H1 (cell line): ENCODE measurements around the gene HAPLN3. TPM values are rescaled to one million over a fixed set of nuclear protein-coding genes. Genes with fewer than 3 reads are reported as not detected.

Source experiments
- CTCF ChIA-PET: fragments of 300-600 bp; sonication (Branson Sonifier 250); formaldehyde crosslinking; loops from one replicate; lab custom pipeline; 2021; ENCODE audit not compliant: partially characterized antibody; lab: Charles Lee
- POLR2A ChIA-PET: fragments of 300-600 bp; sonication (Branson Sonifier 250); formaldehyde crosslinking; loops from one replicate; lab custom pipeline; 2021; ENCODE audit warnings: inconsistent platforms; ENCODE audit not compliant: partially characterized antibody; lab: Charles Lee
- DNase-seq, 2 experiments: peaks; one replicate each; pipeline versions ENCODE4 v3.0.0 to v3.0.0-alpha.2; 2010 to 2022; ENCODE audit warnings: low spot score in 2 of 2, low read depth in 1 of 2, mixed read lengths in 1 of 2
- FAIRE-seq: peaks from 2 replicates; lab custom pipeline; 2011; peaks lifted over from hg19 to GRCh38; lab: Jason Lieb, UNC
- H2AFZ ChIP-seq: 2 replicates; pipeline ENCODE4 v1.8.1; 2012; ENCODE audit warnings: low read length, inconsistent platforms
- H2AK5ac ChIP-seq: 2 replicates; pipeline ENCODE4 v1.6.1; 2013; ENCODE audit warnings: low read depth, low read length
- H2BK120ac ChIP-seq: replicated peaks from 2 replicates; pipeline ENCODE3; 2013; ENCODE audit warnings: low read depth, low read length, inconsistent platforms
- H2BK12ac ChIP-seq: 2 replicates; pipeline ENCODE4 v1.6.1; 2013; ENCODE audit warnings: low read depth, low read length
- H2BK15ac ChIP-seq: 2 replicates; pipeline ENCODE4 v1.6.1; 2013; ENCODE audit warnings: low read length
- H2BK20ac ChIP-seq: 2 replicates; pipeline ENCODE4 v1.6.1; 2013; ENCODE audit warnings: low read length
- H2BK5ac ChIP-seq: 2 replicates; pipeline ENCODE4 v1.6.1; 2013; ENCODE audit warnings: low read depth, low read length
- H3K14ac ChIP-seq: 2 replicates; pipeline ENCODE4 v1.6.1; 2013; ENCODE audit warnings: inconsistent platforms; ENCODE audit not compliant: insufficient read length
- H3K18ac ChIP-seq: 2 replicates; pipeline ENCODE4 v1.6.1; 2013; ENCODE audit warnings: low read length; ENCODE audit errors: extremely low read depth
- H3K23ac ChIP-seq: 2 replicates; pipeline ENCODE4 v1.6.1; 2013; ENCODE audit warnings: inconsistent platforms; ENCODE audit not compliant: insufficient read length
- H3K23me2 ChIP-seq: 2 replicates; pipeline ENCODE4 v1.6.1; 2013; ENCODE audit warnings: low read depth, low read length
- H3K27ac ChIP-seq: 2 replicates; pipeline ENCODE4 v1.6.1; 2011; ENCODE audit warnings: low read depth, low read length, inconsistent platforms
- H3K27me3 ChIP-seq, 4 experiments: replicated peaks in 1 of 4; 1 replicate in 1 of 4; 2 replicates in 3 of 4; pipeline versions ENCODE4 v1.6.1 to v1.8.1; 2011 to 2013; ENCODE audit warnings: low read length in 3 of 4, mild to moderate bottlenecking in 3 of 4, inconsistent platforms in 2 of 4, mixed read lengths in 2 of 4, moderate library complexity in 1 of 4; ENCODE audit not compliant: control insufficient read depth in 3 of 4, insufficient read depth in 3 of 4; ENCODE audit errors: extremely low read depth in 1 of 4
- H3K36me3 ChIP-seq, 4 experiments: 2 replicates each; pipeline versions ENCODE4 v1.6.1 to v1.8.1; 2011 to 2013; ENCODE audit warnings: mild to moderate bottlenecking in 4 of 4, low read length in 3 of 4, moderate library complexity in 2 of 4, control low read depth in 1 of 4, inconsistent platforms in 1 of 4; ENCODE audit not compliant: insufficient read depth in 4 of 4, control insufficient read depth in 2 of 4
- H3K4ac ChIP-seq: replicated peaks from 2 replicates; pipeline ENCODE3; 2013; ENCODE audit warnings: low read length, low read depth, mixed read lengths, inconsistent platforms; ENCODE audit not compliant: insufficient read length
- H3K4me1 ChIP-seq, 4 experiments: replicated peaks in 1 of 4; 1 replicate in 1 of 4; 2 replicates in 3 of 4; pipeline versions ENCODE4 v1.6.1 to v1.8.1; 2011 to 2013; ENCODE audit warnings: low read length in 3 of 4, inconsistent platforms in 2 of 4, mixed read lengths in 1 of 4; ENCODE audit not compliant: insufficient read depth in 4 of 4, control insufficient read depth in 3 of 4
- H3K4me2 ChIP-seq, 2 experiments: 2 replicates each; pipeline versions ENCODE4 v1.6.1 to v1.8.1; 2011 to 2013; ENCODE audit warnings: low read depth in 2 of 2, low read length in 2 of 2, control low read depth in 1 of 2, inconsistent platforms in 1 of 2, mild to moderate bottlenecking in 1 of 2; ENCODE audit not compliant: insufficient read depth in 1 of 2
- H3K4me3 ChIP-seq, 4 experiments: fragments of 200-600, 300-600 bp in 1 of 4; sonication (generic), shearing (Covaris generic), sonication (Bioruptor Twin) in 1 of 4; 2 replicates each; pipeline versions ENCODE4 v1.5.1 to v1.8.1; 2011 to 2016; ENCODE audit warnings: low read length in 4 of 4, low read depth in 3 of 4, control low read depth in 2 of 4, inconsistent platforms in 2 of 4, mild to moderate bottlenecking in 2 of 4, mixed read lengths in 1 of 4, moderate library complexity in 1 of 4; ENCODE audit not compliant: insufficient read depth in 2 of 4; ENCODE audit errors: extremely low read depth in 1 of 4
- H3K56ac ChIP-seq: replicated peaks from 2 replicates; pipeline ENCODE3; 2013; ENCODE audit warnings: low read depth, mild to moderate bottlenecking, mixed read lengths, low read length, inconsistent platforms; ENCODE audit not compliant: insufficient read length
- H3K79me1 ChIP-seq: 2 replicates; pipeline ENCODE4 v1.6.1; 2013; ENCODE audit warnings: low read depth, low read length, control low read depth
- H3K79me2 ChIP-seq, 2 experiments: 2 replicates each; pipeline versions ENCODE4 v1.6.1 to v1.8.1; 2012 to 2013; ENCODE audit warnings: low read length in 2 of 2, mild to moderate bottlenecking in 2 of 2, inconsistent platforms in 1 of 2; ENCODE audit not compliant: insufficient read depth in 2 of 2, control insufficient read depth in 1 of 2
- H3K9ac ChIP-seq, 4 experiments: replicated peaks in 1 of 4; 1 replicate in 1 of 4; 2 replicates in 3 of 4; pipeline versions ENCODE4 v1.6.1 to v1.8.1; 2011 to 2013; ENCODE audit warnings: low read depth in 3 of 4, low read length in 3 of 4, control low read depth in 2 of 4, mild to moderate bottlenecking in 2 of 4, moderate library complexity in 2 of 4, inconsistent platforms in 1 of 4; ENCODE audit errors: extremely low read depth in 1 of 4
- H3K9me3 ChIP-seq, 2 experiments: 2 replicates each; pipeline versions ENCODE4 v1.6.1 to v1.8.1; 2012 to 2013; ENCODE audit warnings: mild to moderate bottlenecking in 2 of 2, moderate library complexity in 2 of 2, control low read depth in 1 of 2, inconsistent platforms in 1 of 2, low read depth in 1 of 2, low read length in 1 of 2, mixed read lengths in 1 of 2; ENCODE audit not compliant: insufficient read depth in 2 of 2
- H4K20me1 ChIP-seq, 2 experiments: replicated peaks in 1 of 2; 2 replicates each; pipeline versions ENCODE3 to v1.8.1; 2011 to 2013; ENCODE audit warnings: inconsistent platforms in 2 of 2, low read length in 2 of 2, mild to moderate bottlenecking in 1 of 2; ENCODE audit not compliant: insufficient read depth in 2 of 2, control insufficient read depth in 1 of 2
- H4K5ac ChIP-seq: 2 replicates; pipeline ENCODE4 v1.6.1; 2013; ENCODE audit warnings: low read length, low read depth, mixed read lengths, inconsistent platforms; ENCODE audit not compliant: insufficient read length
- H4K8ac ChIP-seq: 2 replicates; pipeline ENCODE4 v1.8.0; 2013; ENCODE audit warnings: mild to moderate bottlenecking, moderate library complexity, low read length, inconsistent platforms; ENCODE audit not compliant: insufficient read depth; ENCODE audit errors: extremely low read depth
- H4K91ac ChIP-seq: replicated peaks from 2 replicates; pipeline ENCODE3; 2013; ENCODE audit warnings: low read length, mixed read lengths, inconsistent platforms; ENCODE audit not compliant: insufficient read length
- CHD2 ChIP-seq: IDR thresholded peaks from 2 replicates; pipeline ENCODE4 v1.6.1; 2012; ENCODE audit warnings: low read length, improper control_type of control experiment
- CREB1 ChIP-seq: IDR thresholded peaks from 2 replicates; pipeline ENCODE4 v1.6.1; 2012; ENCODE audit warnings: inconsistent platforms
- EGR1 ChIP-seq: IDR thresholded peaks from 2 replicates; pipeline ENCODE4 v1.6.1; 2011; ENCODE audit warnings: low read depth, low read length, borderline replicate concordance
- FOSL1 ChIP-seq: IDR thresholded peaks from 2 replicates; pipeline ENCODE4 v1.6.1; 2011; ENCODE audit warnings: mild to moderate bottlenecking, low read depth, low read length, moderate library complexity; ENCODE audit not compliant: insufficient read depth
- JUN ChIP-seq: IDR thresholded peaks from 2 replicates; pipeline ENCODE4 v1.6.1; 2011; ENCODE audit warnings: low read depth, mild to moderate bottlenecking, improper control_type of control experiment, low read length
- NANOG ChIP-seq: IDR thresholded peaks from 2 replicates; pipeline ENCODE4 v1.6.1; 2011; ENCODE audit warnings: low read length, low read depth, mild to moderate bottlenecking, inconsistent platforms; ENCODE audit not compliant: insufficient read depth, poor library complexity, severe bottlenecking
- SAP30 ChIP-seq: fragments of 300-600 bp; sonication (generic); IDR thresholded peaks from 2 replicates; pipeline ENCODE4 v1.7.1; 2012; ENCODE audit warnings: low read length, moderate library complexity, mild to moderate bottlenecking, inconsistent platforms; ENCODE audit not compliant: insufficient read depth, insufficient replicate concordance
- SP1 ChIP-seq: IDR thresholded peaks from 2 replicates; pipeline ENCODE4 v1.6.1; 2011; ENCODE audit warnings: low read depth, low read length
- SP2 ChIP-seq: IDR thresholded peaks from 2 replicates; pipeline ENCODE4 v1.6.1; 2012; ENCODE audit warnings: mild to moderate bottlenecking, low read length, inconsistent platforms
- SRF ChIP-seq: IDR thresholded peaks from 2 replicates; pipeline ENCODE4 v1.6.1; 2011; ENCODE audit warnings: mild to moderate bottlenecking, low read depth, low read length, moderate library complexity
- WGBS, 2 experiments: shearing (Covaris generic) in 1 of 2; methylation state at CpG; one replicate each; pipeline versions ENCODE4 v1.1.6 to v1.1.7; 2013 to 2015; ENCODE audit warnings: low lambda C conversion rate in 2 of 2, mixed read lengths in 2 of 2, inconsistent platforms in 1 of 2, low coverage in 1 of 2, missing lambda C conversion rate in 1 of 2; ENCODE audit not compliant: insufficient replicate concordance in 2 of 2, insufficient coverage in 1 of 2, insufficient read length in 1 of 2; ENCODE audit errors: extremely low coverage in 1 of 2, missing lambda C conversion rate in 1 of 2; 5-methylcytosine and 5-hydroxymethylcytosine counted together
- polyA plus RNA-seq, 7 experiments: library from polyadenylated mRNA; depleted of rRNA in 3 of 7; stranded (reverse) in 5 of 7; unstranded in 2 of 7; fragments of >200 nt in 5 of 7; fragments of 200-250 nt in 2 of 7; gene quantifications; 1 replicate in 5 of 7; 2 replicates in 1 of 7; 4 replicates in 1 of 7; pipeline versions ENCODE4 v1.2.1 to v1.2.3, GENCODE V29; 2011 to 2013; ENCODE audit warnings: missing spikeins in 2 of 7, mixed read lengths in 2 of 7
- total RNA-seq: library from RNA; stranded (reverse); fragmentation: NEBNext Ultra II Directional; extraction: Animal tissue kit (Norgen Biotek cat#: 25700); gene quantifications from 2 replicates; pipeline ENCODE4 v1.2.1, GENCODE V29; 2021

HAPLN3 gene
- total and polyA plus RNA-seq, 2 of the 8 experiments (the other 6 are each of a cell fraction or from before 2014, with no cell fraction given), result 76.2 to 79.7 TPM

GRCh38 chr15:88872106-88872505, 23.2 kb downstream of the HAPLN3 start:
- Histone ChIP-seq H3K18ac (no peak overlapping the region), H3K23me2 (no peaks in the 10 kb centered on the region), H4K20me1 (no peaks in the 10 kb centered on the region), H3K14ac (no peak overlapping the region), H3K79me1 (no peaks in the 10 kb centered on the region), H3K36me3 (peaks cover 0 to 3% (median 2%) of the 10 kb centered on the region in 4 experiments; a peak in 3 of 8 replicates), H3K27me3 (no peaks in the 10 kb centered on the region), H2BK20ac (no peak overlapping the region), H3K9ac (no peak overlapping the region), H2AK5ac (no peak overlapping the region), H3K56ac (no peak overlapping the region), H2BK5ac (no peak overlapping the region), H3K79me2 (no peaks in the 10 kb centered on the region), H3K4me1 (peaks cover 0 to 4% (median 1%) of the 10 kb centered on the region in 4 experiments; a peak in 2 of 7 replicates), H2AFZ (no peak overlapping the region), H4K5ac (no peak overlapping the region), H3K4me2 (no peak overlapping the region), H3K23ac (no peak overlapping the region), H3K9me3 (no peaks in the 10 kb centered on the region), H2BK15ac (no peak overlapping the region), H3K4ac (no peak overlapping the region), H3K4me3 (no peak overlapping the region), H2BK120ac (no peak overlapping the region), H3K27ac (no peak overlapping the region), H4K91ac (no peak overlapping the region), H2BK12ac (no peak overlapping the region; the same call in 1 of the 2 replicates), H4K8ac (no peak overlapping the region)
- no peak for FAIRE-seq
- no peak for DNase-seq
- 93% methylated on average over 6 of the region's 6 CpGs; no CpG with 5 or more reads in 1 of the 2 experiments for WGBS, 2 experiments
- no peak for TF ChIP-seq CHD2
- no peak for TF ChIP-seq EGR1
- TF ChIP-seq JUN, result no peak
- TF ChIP-seq SAP30, result no peak
- TF ChIP-seq NANOG, result no peak
- TF ChIP-seq CREB1, result no peak
- TF ChIP-seq SRF, result no peak
- TF ChIP-seq SP2, result no peak
- TF ChIP-seq SP1, result no peak
- no peak for TF ChIP-seq FOSL1
- POLR2A ChIA-PET, result interaction anchor here (1.1 to 1.6 kb wide), 3 partner anchors 11 to 126 kb away, joined by 3 to 6 read pairs (median 5); no protein-coding TSS in a partner anchor
- CTCF ChIA-PET, result interaction anchor here (0.6 to 4.3 kb wide), 13 partner anchors 7 to 300 kb away, joined by 3 to 36 read pairs (median 3); no protein-coding TSS in a partner anchor
